Subcutaneous abdominal adipose tissue (tissue), 5 donors: ENCODE measurements around the gene KRTAP10-4.

Experiments
- H3K27ac ChIP-seq: one replicate; pipeline ENCODE4 v1.7.0; 2013; ENCODE audit warnings: low read depth, mild to moderate bottlenecking, inconsistent platforms, low read length, moderate library complexity
- H3K27me3 ChIP-seq, 5 donors: one replicate each; pipeline ENCODE4 v1.7.0; 2013; ENCODE audit warnings: low read length in 5 of 5, inconsistent platforms in 1 of 5; ENCODE audit not compliant: control insufficient read depth in 5 of 5, insufficient read depth in 4 of 5
- H3K36me3 ChIP-seq, 5 donors: one replicate each; pipeline ENCODE4 v1.7.0; 2013; ENCODE audit warnings: low read length in 5 of 5; ENCODE audit not compliant: control insufficient read depth in 5 of 5, insufficient read depth in 5 of 5
- H3K4me1 ChIP-seq, 5 donors: one replicate each; pipeline ENCODE4 v1.7.0; 2013; ENCODE audit warnings: low read length in 5 of 5, mild to moderate bottlenecking in 3 of 5, moderate library complexity in 1 of 5; ENCODE audit not compliant: control insufficient read depth in 5 of 5, insufficient read depth in 5 of 5
- H3K4me3 ChIP-seq, 5 donors: one replicate each; pipeline ENCODE4 v1.7.0; 2013; ENCODE audit warnings: low read length in 5 of 5, low read depth in 1 of 5
- H3K9ac ChIP-seq, 5 donors: one replicate each; pipeline ENCODE4 v1.7.0; 2013; ENCODE audit warnings: low read length in 5 of 5, mild to moderate bottlenecking in 4 of 5, moderate library complexity in 3 of 5
- H3K9me3 ChIP-seq, 5 donors: one replicate each; pipeline ENCODE4 v1.7.0; 2013; ENCODE audit warnings: low read length in 5 of 5; ENCODE audit not compliant: control insufficient read depth in 5 of 5
- donor health status: healthy.
- donor health status: healthy.
- donor health status: healthy.
- donor health status: healthy.
- donor health status: healthy.

The KRTAP10-4 gene

DNA sequence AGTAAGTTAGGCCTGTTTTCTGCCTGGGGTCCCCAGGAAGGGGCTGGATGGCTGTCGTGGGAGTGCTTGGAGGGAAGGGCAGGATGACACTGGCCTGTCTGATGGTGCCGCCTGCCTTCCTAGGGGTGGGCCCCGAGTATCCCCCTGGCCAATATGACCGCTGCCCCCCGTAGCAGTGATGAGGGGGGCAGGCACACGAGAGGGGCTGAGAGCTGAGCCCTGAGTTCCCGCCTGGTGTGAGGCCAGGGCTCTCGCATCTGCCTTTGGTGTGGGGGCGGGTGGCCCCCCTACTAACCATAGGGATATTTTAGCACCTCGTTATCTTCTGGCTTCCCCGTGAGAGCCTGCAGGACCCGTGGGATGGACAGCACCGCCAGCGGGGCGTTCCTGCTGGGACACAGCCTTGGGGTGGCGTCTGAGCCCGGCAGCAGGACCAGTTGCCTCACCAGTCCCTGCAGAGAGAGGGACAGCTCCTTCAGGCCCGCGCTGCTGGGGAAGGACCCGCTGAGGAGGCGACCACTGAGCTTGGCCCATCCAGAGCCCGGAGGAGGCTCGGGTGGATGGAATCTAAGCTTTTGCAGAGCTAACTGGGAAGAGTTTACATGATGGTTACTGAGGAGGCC lies 43.9 kb upstream of the KRTAP10-4 start:
- H3K9me3 ChIP-seq, result no peaks in the 10 kb centered on the region
- peaks cover 3 to 18% (median 12%) of the 10 kb centered on the region in 5 donors for H3K27me3 ChIP-seq
- no peak overlapping the region for H3K4me3 ChIP-seq
- no peaks in the 10 kb centered on the region for H3K36me3 ChIP-seq
- H3K4me1 ChIP-seq, result peaks cover 0 to 2% (median 0%) of the 10 kb centered on the region in 5 donors
- H3K9ac ChIP-seq, result no peak overlapping the region
- H3K27ac ChIP-seq, result no peak overlapping the region

- no peak overlapping the region for H3K4me3 ChIP-seq
- H3K36me3 ChIP-seq, result no peaks in the 10 kb centered on the region
- H3K9ac ChIP-seq, result no peak overlapping the region
- H3K27ac ChIP-seq, result no peak overlapping the region
- H3K9me3 ChIP-seq, result no peaks in the 10 kb centered on the region
- peaks cover 3 to 18% (median 11%) of the 10 kb centered on the region in 5 donors for H3K27me3 ChIP-seq
- H3K4me1 ChIP-seq, result peaks cover 0 to 2% (median 0%) of the 10 kb centered on the region in 5 donors
Measured at GRCh38 chr21:44530221-44530902, 43.2 kb upstream of the KRTAP10-4 start.

GRCh38 chr21:44530903-44531605 lies 42.5 kb upstream of the KRTAP10-4 start:
- H3K4me3 ChIP-seq, result no peak overlapping the region
- H3K9ac ChIP-seq, result no peak overlapping the region
- no peak overlapping the region for H3K27ac ChIP-seq
- H3K36me3 ChIP-seq, result no peaks in the 10 kb centered on the region
- H3K27me3 ChIP-seq, result peaks cover 3 to 18% (median 10%) of the 10 kb centered on the region in 5 donors
- H3K4me1 ChIP-seq, result peaks cover 0 to 2% (median 0%) of the 10 kb centered on the region in 5 donors
- H3K9me3 ChIP-seq, result no peaks in the 10 kb centered on the region

GRCh38 chr21:44531606-44532564 lies 41.6 kb upstream of the KRTAP10-4 start:
- no peaks in the 10 kb centered on the region for H3K36me3 ChIP-seq
- H3K9ac ChIP-seq, result no peak overlapping the region
- H3K9me3 ChIP-seq, result no peaks in the 10 kb centered on the region
- H3K4me3 ChIP-seq, result no peak overlapping the region
- H3K4me1 ChIP-seq, result peaks cover 0 to 2% (median 0%) of the 10 kb centered on the region in 5 donors
- no peak overlapping the region for H3K27ac ChIP-seq
- peaks cover 3 to 14% (median 10%) of the 10 kb centered on the region in 5 donors for H3K27me3 ChIP-seq

GRCh38 chr21:44532712-44533111 lies 40.8 kb upstream of the KRTAP10-4 start:
- Histone ChIP-seq H3K9ac (no peak overlapping the region), H3K27me3 (peaks cover 3 to 14% (median 10%) of the 10 kb centered on the region in 5 donors), H3K9me3 (no peaks in the 10 kb centered on the region), H3K4me1 (peaks cover 0 to under 1% (median 0%) of the 10 kb centered on the region in 5 donors), H3K4me3 (no peak overlapping the region), H3K27ac (no peak overlapping the region), H3K36me3 (no peaks in the 10 kb centered on the region)

DNA sequence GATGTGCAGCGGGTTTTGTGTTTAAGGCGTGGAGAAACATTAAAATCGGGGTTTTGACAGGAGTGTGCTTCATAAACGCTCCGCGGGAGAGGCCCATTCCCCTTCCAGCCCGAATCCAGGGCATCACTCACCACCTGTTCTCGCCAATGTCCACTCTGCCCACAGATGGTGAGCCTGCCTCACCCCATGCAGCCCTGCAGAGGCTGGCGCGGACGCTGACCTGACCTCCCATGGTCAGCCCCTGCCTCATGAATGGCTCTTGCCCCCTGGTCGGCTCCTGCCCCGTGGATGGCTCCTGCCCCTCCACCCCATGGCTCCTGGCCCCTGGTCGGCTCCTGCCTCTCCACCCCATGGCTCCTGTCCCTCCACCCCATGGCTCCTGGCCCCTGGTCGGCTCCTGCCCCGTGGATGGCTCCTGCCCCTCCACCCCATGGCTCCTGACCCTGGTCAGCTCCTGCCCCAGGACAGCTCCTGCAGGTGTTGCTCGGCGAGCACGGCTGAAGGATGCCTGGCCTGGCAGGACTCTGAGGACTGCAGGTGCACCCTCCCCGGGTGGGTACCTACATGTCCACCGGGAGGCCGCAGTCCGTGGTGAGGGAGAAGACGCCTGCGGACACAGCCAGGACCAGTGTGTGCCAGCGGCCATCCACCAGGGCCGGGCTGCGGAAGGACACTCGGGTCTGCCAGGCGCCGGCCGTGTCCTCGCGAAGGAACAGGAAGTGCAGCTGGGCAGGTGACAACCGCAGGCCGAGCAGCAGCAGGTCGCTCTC lies 40.2 kb upstream of the KRTAP10-4 start:
- Histone ChIP-seq H3K36me3 (no peaks in the 10 kb centered on the region), H3K27me3 (peaks cover 3 to 14% (median 10%) of the 10 kb centered on the region in 5 donors), H3K27ac (no peak overlapping the region), H3K4me3 (no peak overlapping the region), H3K9me3 (no peaks in the 10 kb centered on the region), H3K4me1 (no peaks in the 10 kb centered on the region), H3K9ac (no peak overlapping the region)

- no peaks in the 10 kb centered on the region for H3K4me1 ChIP-seq
- no peak overlapping the region for H3K27ac ChIP-seq
- H3K9ac ChIP-seq, result no peak overlapping the region
- peaks cover 3 to 14% (median 10%) of the 10 kb centered on the region in 5 donors for H3K27me3 ChIP-seq
- H3K36me3 ChIP-seq, result no peaks in the 10 kb centered on the region
- H3K9me3 ChIP-seq, result no peaks in the 10 kb centered on the region
- no peak overlapping the region for H3K4me3 ChIP-seq
Measured at GRCh38 chr21:44533891-44534627, 39.5 kb upstream of the KRTAP10-4 start.

GRCh38 chr21:44534688-44535087 lies 38.8 kb upstream of the KRTAP10-4 start:
- Histone ChIP-seq H3K27me3 (peaks cover 3 to 14% (median 10%) of the 10 kb centered on the region in 5 donors), H3K9ac (no peak overlapping the region), H3K27ac (no peak overlapping the region), H3K4me3 (no peak overlapping the region), H3K36me3 (no peaks in the 10 kb centered on the region), H3K9me3 (no peaks in the 10 kb centered on the region), H3K4me1 (no peaks in the 10 kb centered on the region)
